Measurements from ENCODE around the gene SLC35F3. TPM values are rescaled to one million over a fixed set of nuclear protein-coding genes. Genes with fewer than 3 reads are reported as not detected.

The SLC35F3 gene
- total RNA-seq, 6 experiments from 2014 or later, result not detected

DNA sequence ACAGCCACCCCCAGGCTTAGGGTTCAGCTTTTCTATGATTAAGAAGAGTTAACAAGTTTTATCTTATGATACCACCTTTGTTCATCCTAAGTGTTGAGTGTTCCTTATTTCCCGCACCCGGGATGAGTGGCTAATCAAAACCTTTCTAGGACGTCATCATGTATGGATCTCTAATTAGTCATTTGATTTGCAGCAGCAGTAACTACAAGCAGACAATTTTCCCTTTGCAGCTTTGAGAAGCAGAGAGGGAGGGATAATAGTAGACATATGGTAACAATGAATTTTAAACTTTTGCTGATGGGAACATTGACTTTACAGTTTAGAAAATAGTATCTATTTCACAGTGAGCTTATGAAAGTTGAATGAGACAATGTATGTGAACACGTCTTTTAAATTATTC lies 30.8 kb upstream of the SLC35F3 start:
- no peak overlapping the region for H3K4me3 ChIP-seq
- DNase-seq (no peak), ATAC-seq (no peak)
- intact Hi-C loops (cut with DNase I), result no loop called here
- 75% methylated on average over 4 of the region's 4 CpGs for WGBS (ENCODE audit: insufficient coverage, low coverage, low lambda C conversion rate, missing lambda C conversion rate)
- no peaks in the 10 kb centered on the region for H3K36me3 ChIP-seq
- no peaks in the 10 kb centered on the region for H3K9me3 ChIP-seq
- no peak overlapping the region for H3K27ac ChIP-seq
- H3K27me3 ChIP-seq, result no peaks in the 10 kb centered on the region
- TF ChIP-seq, protein P1, sequence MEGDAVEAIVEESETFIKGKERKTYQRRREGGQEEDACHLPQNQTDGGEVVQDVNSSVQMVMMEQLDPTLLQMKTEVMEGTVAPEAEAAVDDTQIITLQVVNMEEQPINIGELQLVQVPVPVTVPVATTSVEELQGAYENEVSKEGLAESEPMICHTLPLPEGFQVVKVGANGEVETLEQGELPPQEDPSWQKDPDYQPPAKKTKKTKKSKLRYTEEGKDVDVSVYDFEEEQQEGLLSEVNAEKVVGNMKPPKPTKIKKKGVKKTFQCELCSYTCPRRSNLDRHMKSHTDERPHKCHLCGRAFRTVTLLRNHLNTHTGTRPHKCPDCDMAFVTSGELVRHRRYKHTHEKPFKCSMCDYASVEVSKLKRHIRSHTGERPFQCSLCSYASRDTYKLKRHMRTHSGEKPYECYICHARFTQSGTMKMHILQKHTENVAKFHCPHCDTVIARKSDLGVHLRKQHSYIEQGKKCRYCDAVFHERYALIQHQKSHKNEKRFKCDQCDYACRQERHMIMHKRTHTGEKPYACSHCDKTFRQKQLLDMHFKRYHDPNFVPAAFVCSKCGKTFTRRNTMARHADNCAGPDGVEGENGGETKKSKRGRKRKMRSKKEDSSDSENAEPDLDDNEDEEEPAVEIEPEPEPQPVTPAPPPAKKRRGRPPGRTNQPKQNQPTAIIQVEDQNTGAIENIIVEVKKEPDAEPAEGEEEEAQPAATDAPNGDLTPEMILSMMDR (IDR thresholded peaks at IDR 0.05), result no peak
- TF ChIP-seq POLR2A (IDR thresholded peaks at IDR 0.05), result no peak
- no peaks in the 10 kb centered on the region for H3K4me1 ChIP-seq

DNA sequence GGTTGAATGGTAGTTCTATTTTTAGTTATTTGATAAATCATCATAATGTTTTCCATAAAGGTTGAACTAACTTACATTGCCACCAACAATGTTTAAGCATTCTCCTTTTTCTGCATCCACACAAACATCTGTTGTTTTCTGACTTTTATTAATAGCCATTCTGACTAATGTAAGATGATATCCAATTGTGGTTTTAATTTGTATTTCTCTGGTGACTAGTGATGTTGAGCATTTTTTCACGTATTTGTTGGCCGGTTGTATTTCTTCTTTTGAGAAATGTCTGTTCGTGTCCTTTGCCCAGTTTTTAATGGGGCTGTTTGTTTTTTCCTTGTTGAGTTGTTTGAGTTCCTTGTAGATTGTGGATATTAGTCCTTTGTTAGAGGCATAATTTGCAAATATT lies 24.6 kb upstream of the SLC35F3 start:
- Histone ChIP-seq H3K4me1 (no peaks in the 10 kb centered on the region), H3K9me3 (no peaks in the 10 kb centered on the region), H3K27me3 (no peaks in the 10 kb centered on the region), H3K27ac (no peak overlapping the region), H3K36me3 (no peaks in the 10 kb centered on the region), H3K4me3 (no peak overlapping the region)
- ATAC-seq, result no peak
- intact Hi-C loops (cut with DNase I), result no loop called here
- TF ChIP-seq, protein P1 (IDR thresholded peaks at IDR 0.05), result no peak
- TF ChIP-seq POLR2A (IDR thresholded peaks at IDR 0.05), result no peak
- no peak for DNase-seq
- 72% methylated on average over 3 of the region's 3 CpGs for WGBS (ENCODE audit: insufficient coverage, low coverage, low lambda C conversion rate, missing lambda C conversion rate)

DNA sequence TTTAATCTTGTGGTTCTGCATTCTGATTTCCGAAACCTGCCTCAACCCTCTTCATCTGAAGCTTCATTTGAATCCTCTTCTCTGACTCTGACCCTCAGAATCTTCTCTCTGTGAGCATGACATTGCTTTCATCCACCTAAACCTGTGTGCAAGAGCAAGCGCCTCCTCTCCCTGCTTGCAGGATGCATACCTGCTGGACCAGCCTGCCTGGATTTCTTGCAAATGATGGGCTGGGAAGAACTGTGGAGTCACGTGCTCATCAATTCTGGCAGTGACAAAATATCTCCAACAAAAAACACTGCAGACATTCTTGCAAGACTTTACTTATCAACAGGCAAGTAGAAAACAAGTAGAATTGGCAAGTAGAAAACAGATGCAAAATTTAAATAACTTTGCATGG lies 20.8 kb upstream of the SLC35F3 start:
- WGBS (ENCODE audit: insufficient coverage, low coverage, low lambda C conversion rate, missing lambda C conversion rate), result 32% methylated on average over 3 of the region's 3 CpGs
- DNase-seq (no peak), ATAC-seq (no peak)
- H3K4me3 ChIP-seq, result no peak overlapping the region
- H3K27me3 ChIP-seq, result no peaks in the 10 kb centered on the region
- no peaks in the 10 kb centered on the region for H3K9me3 ChIP-seq
- H3K27ac ChIP-seq, result no peak overlapping the region
- TF ChIP-seq, protein P1 (IDR thresholded peaks at IDR 0.05), result no peak
- TF ChIP-seq POLR2A (IDR thresholded peaks at IDR 0.05), result no peak
- H3K36me3 ChIP-seq, result no peaks in the 10 kb centered on the region
- intact Hi-C loops (cut with DNase I), result no loop called here
- no peaks in the 10 kb centered on the region for H3K4me1 ChIP-seq

DNA sequence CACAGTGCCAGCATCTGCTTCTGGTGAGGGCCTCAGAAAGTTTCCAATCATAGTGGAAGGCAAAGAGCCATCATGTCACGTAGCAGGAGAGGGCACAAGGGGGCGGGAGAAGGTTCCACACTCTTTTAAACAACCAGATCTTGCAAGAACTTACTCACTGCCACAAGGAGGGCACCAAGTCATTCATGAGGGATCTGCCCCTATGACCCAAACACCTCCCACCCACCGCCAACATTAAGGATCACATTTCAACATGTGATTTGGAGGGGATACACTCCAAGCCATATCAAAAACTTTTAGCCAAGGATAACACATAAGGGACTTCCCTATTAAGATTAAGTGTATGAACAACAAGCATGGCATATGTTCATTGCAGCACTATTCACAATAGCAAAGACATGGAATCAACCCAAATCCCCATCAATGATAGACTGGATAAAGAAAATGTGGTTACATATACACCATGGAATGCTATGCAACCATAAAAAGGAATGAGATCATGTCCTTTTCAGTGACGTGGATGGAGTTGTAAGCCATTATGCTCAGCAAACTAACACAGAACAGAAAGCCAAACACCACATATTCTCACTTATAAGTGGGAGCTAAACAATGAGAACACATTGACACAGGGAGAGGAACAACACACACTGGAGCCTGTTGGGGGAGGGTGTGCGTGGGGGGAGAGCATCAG lies 19.9 kb upstream of the SLC35F3 start:
- ATAC-seq (no peak), DNase-seq (no peak)
- no peaks in the 10 kb centered on the region for H3K27me3 ChIP-seq
- no peaks in the 10 kb centered on the region for H3K4me1 ChIP-seq
- TF ChIP-seq POLR2A (IDR thresholded peaks at IDR 0.05), result no peak
- TF ChIP-seq, protein P1 (IDR thresholded peaks at IDR 0.05), result no peak
- intact Hi-C loops (cut with DNase I), result no loop called here
- no peak overlapping the region for H3K27ac ChIP-seq
- no peak overlapping the region for H3K4me3 ChIP-seq
- H3K9me3 ChIP-seq, result no peaks in the 10 kb centered on the region
- H3K36me3 ChIP-seq, result no peaks in the 10 kb centered on the region
- 27% methylated on average over 4 of the region's 5 CpGs for WGBS (ENCODE audit: insufficient coverage, low coverage, low lambda C conversion rate, missing lambda C conversion rate)

All from right lobe of liver (tissue), 6 donors.